Stimulated activated CD4-positive, alpha-beta T cell treated with anti-CD3 and anti-CD28 coated beads, TNF-alpha, amount 100 ng/mL, for 24 hours (primary cell): ENCODE data around the gene CAMKK1.

ENCODE experiments used
- DNase-seq, 3 experiments: peaks; one replicate each; pipeline ENCODE4 v3.0.0-alpha.2; 2020; ENCODE audit warnings: low read depth in 3 of 3

CAMKK1 gene

DNA sequence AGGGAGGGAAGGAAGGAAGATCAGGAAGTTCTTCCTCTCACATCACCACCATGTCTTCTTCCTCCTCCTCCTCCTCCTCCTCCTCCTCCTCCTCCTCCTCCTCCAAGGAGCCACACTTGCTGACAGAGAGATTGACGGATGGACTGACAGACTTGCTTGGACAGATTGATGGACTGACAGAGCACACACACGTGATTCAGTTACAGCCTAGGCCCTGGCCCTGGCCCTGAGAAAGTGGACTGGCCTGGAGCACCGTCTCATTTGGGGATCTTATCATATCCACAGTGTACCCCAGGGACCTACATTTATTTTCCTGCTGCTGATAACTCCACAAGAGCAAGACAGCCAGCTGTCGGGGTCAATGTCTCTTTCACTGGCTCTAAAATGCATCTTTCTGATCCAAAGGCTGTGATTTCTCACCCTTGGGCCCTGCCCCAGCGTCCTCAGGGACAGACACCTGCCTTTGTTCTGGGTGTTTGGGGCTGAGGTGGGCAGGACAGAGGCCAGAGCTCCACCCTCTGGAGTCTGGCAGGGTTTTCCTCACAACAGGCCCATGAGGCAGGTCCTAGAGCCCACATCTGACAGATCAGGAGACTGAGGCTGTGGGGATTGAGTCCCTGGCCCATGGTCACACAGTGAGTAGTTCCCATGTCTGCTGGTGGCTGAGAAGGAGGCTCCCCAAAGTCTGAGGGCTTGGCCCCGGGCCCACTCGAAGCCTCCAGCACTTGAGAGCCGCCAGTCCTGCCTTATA lies 25.7 kb upstream of the CAMKK1 start:
- no peak for DNase-seq

DNA sequence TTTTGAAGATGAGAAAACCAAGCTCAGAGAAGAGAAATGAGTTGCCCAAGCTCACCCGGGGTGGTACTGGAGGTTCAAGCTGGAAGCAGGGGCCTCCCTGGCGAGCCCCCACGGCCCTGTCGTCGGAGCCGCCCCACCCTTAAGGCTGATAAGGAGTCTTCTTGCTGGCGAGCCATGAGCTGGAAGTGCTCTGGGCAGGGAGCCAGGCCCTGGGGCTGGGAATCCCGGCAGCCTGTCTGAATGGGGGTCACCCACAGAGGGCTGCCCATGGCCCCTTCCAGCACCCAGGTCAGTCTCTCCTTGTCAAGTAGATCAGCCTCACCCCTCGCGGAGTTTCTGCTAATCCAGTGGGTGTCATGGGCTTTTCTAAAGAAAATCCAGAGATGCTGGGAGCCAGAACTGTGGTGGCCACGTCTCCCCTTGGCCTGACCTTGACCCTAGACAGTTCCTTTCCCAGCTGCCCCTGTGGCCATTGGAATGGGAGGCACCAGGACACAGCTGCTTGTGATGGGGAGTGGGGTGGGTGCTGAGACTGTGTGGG lies 24.6 kb upstream of the CAMKK1 start:
- no peak for DNase-seq

DNA sequence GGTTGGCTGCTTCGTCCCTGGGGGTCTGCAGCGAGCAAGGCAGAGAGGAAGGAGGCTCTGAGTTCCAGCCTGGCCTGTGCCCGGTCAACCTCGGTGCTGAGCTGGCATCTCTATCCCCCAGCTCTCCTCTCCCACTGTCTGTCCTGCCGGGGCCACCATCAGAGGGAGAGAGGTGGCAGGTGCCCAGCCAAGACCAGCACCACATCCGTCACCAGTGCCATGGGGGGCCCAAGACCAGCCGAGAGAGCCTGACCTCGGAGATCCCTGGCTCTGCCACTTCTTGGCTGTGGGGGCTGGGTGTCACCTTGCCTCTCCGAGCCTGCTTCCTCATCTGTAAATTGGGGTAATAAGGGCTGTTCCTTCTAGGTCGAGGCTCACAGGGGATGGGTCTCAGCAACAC lies 24.0 kb upstream of the CAMKK1 start:
- DNase-seq = no peak

DNA sequence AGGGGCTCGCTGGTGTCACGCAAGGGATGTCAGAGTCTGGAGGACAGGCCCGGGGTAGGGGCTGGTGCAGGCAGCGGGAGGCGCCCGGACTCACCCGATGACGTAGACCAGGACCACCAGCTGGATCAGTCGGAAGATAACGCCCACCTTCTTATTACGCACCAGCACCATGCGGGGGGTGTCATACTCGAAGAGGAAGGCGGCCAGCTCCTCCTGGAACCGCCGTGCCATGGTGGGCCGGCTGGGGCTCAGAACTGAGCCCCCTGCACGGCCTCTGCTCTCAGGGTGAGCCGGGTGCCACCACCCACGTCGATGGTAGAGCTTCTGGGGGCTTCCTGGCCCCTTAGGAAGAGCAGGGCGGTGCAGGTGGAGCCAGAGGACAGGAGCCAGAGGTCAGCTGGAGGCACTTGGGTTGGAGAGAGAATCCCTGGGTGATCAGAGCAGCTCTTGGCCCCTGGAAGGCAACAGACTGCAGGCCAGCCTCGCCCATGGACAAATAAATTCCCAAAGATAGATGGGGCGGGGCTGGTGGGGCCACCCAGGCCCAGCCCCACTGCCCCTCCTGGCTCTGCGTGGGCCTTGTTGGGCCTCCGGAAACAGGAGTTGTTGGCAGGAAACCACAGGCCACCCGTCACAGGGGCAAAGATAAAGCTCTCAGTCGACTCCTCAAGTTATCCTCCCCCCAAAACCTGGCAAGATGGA lies 23.3 kb upstream of the CAMKK1 start, which contains the start of gene P2RX1:
Gene P2RX1, minus strand, starts transcription at position 471 of the 702 bp plus-strand sequence. Its CDS starts 240 bp downstream, at position 231.
- peak in 1 of 3 experiments; percentile 37 for DNase-seq

DNA sequence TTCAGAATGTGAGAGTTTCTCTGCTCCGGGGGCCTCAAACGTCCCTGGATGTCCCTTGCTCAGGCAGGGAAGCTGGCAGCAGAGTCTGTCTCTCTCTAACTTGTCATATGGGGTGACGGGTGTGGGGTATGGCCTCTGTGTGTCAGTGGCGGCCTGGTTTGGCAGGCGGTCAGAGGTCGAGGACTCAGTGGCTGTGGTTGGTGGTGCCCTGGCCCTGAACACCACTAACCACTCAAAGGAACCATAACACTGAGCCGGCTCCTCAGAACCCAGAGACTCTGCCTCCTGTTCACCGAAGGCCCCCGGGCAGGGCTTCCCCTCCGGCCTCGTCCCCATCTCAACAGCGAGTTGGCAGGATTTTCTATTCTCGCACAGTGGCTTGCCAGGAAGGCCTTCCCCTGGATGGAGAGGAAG lies 22.7 kb upstream of the CAMKK1 start:
- no peak for DNase-seq

DNA sequence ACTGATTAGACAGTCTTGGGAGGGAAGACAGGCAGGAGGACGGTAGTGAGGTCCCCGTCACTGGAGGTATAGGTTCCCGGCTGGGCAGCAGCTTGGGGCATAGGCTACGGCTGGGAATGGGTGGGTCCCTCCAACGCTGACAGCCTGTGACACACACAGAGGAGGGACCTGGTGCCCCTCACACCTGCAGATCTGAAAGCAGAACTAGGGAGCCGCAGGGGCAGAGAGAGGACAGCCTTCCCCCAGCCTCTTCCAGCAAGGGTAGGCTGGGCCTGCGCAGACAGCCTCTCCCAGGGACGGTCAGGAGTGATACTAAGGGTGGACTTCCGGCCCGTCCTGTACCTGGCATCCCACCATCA lies 21.4 kb upstream of the CAMKK1 start:
- DNase-seq = no peak

DNA sequence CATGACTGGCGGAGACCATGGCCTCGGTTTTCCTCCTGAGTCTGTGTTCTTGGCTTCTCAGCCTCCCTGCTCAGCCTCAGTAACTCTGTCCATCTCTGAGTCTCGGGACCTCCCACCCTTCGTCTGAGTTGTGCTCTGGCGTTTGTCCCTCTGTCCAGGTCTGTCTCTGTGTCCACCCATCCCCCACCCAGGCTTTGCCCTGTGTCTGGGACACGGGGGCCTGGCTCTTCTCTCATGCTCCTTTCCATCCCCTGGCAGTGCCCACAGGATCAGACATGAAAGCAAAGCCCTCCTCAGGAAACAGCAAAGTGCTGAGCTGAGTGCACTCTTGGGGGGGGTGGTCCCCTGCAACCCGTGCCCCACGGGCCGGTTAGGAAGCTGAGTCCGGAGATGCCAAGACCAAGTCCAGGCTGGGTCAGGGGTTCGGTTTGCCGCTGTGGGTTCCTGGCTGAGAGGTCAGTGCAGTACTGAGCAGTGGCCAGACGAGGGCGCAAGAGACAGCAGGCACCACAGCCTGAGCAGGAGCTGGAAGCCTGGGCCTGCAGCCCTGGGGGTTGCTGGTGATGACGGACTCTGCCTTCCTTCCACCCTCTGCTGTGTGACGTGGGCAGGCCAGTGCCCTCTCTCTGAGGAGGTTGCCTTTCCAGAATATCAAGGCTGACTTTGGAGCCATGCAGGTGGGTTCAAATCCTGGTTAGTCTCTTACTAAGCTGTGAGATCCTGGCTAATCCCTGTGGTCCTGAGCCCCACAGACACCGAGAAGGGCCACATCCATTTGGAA lies 20.9 kb upstream of the CAMKK1 start:
- DNase-seq = peak; percentile 56 to 81 (median 67)

DNA sequence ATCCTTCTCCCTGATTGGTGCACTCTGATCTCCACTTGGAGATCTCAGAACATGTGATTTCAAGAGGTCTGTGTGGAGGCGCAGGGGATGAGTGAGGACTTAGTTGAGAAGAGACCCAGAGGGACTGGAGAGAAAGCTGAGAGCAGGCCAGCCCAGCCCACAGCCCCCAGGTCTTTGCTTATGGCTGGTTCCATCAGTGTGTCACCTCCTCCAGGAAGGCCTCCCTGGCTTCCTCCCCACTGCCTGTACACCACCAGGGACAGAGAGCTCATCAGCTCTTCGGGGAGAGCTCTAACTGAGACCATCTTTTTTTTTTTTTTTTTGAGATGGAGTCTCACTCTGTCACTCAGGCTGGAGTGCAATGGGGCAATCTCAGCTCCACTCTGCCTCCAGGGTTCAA lies 20.0 kb upstream of the CAMKK1 start:
- DNase-seq = no peak

DNA sequence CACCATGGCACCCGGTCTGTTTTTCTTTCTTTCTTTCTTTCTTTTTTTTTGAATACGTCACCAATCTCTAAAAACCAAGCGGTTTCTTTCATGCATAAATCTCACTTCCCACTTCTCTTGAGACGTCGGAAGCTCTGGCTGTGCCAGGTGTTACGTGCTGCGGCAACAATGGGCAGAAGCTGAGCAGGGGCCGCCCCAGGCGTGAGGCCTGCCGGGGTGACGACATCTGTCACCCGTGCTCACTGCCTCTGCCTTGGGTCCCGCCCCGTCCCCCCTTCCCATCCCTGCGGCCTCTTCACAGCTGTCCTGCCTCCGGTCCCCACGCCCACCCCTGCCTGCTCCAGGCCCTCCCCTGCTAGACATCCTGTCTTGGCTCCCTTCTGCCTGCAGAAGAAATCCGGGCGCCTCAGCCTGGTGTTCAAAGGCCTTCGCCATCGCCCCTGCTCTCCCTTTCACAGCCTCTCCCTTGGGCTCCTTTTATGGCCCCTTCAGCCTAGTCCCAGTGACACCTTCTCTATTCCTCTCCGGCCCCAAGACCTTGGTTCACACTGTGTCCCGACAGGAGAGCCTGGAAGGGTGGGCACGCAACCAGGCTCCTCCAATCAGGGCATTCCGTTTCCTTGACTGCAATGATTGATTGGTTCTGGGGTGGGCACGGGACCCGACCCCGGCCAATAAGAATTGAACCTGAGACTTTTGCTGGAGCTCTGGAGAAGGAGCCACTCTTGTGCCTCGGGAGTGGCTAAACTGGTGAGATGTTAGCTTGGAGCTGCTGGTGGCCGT lies 18.6 kb upstream of the CAMKK1 start:
- DNase-seq = peak; percentile 27 to 76 (median 49)

DNA sequence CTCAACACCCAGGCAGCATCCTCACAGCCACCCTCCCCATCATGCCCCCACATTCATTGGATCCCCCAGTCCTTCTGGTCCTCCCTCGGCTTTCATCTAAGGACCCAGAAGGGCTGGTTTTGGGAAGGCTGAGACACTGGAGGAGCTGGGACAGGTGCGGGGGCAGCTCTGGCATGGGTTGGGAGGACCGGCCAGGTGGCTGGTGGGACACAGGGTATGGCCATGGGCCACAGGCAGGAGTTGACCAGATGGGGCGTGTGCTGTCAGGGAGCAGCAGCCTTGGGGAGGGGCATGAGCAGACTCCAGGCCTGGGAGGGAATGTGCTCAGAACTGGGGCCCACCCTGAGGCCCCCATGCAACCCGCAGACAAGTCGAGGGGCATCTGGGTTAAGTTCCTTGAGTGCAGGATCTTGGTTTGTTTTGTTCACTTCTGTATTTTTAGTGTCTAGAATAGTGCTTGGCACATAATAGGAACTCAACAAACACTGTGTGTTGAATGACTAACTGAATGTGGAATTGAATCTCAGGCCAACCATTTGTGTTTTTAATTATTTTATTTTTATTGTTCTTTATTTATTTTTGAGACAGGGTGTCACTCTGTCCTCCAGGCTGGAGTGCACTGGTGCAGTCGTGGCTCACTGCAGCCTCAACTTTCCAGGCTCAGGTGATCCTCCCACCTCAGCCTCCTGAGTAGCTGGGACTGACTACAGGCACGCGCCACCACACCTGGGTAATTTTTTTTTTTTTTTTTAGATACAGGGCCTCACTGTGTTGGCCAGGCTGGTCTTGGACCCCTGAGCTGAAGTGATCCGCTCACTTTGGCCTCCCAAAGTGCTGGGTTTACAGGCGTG lies 17.8 kb upstream of the CAMKK1 start:
- DNase-seq = no peak

DNA sequence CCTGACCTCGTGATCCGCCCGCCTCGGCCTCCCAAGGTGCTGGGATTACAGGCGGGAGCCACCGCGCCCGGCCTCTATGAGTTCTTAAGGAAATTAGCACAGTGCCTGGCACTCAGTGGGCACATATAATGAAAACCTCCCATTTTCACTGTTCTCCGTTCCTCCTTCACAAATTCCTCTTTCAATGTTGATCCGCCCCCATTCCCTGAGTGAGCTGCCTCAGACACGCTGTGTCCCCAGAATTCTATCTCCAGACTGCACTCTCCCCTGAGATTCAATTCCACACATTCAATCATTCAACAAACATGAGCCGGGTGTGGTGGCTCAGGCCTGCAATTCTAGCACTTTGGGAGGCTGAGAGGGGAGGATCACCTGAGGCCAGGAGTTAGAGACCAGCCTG lies 16.4 kb upstream of the CAMKK1 start:
- no peak for DNase-seq

DNA sequence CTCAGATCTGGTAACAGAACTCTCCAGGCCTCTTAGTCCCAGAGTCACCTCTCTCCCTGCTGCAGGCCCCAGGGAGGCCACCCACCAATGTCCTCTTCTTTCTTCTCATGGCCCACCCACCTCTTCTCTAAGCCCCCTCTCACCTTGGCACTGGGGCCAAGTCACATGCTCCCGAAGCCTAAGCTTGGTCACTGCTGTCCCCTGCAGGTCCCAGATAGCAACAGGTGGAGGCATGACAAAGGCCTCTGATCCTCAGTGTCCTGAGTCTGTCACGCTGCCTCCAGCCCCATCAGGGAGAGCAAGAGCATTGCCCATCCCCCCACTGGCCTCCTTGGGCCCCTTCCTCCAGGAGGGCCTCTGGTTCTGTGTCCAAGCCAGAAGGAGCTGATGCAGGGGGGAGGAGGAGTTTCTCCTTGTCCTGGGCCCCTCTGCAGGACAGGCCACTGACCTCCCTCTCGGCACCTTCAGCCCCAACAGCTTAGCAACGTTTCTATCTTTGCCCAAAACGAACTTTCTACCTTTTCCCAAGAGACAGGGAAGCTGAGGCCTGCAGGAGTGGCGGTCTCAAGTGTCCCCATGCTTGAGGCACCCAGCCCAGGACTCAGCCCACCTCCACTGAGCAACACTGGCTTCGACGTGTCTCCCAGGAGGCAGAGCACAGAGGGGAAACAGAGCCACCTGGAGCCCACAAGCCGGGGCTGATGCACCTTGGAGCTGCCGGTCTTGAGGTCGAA lies 14.8 kb upstream of the CAMKK1 start:
- DNase-seq = no peak

DNA sequence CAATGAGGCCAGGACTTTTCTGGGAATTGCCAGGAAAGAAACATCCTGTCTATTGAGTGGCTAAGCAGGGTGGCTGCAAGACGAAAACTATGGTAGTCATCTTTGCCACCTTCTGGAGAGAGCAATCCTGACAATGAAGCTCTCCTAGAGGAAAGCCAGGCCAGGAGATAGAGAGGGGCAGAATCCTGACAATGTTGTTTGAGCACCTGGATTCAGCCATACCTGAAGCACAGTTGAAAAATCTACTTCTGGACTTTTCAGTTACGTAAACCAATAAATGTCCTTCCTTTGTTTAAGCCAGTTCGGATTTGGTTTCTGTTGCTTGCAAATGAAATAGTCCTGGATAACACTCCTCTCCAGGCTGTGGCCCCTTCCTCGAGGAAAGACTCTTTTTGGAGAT lies 14.0 kb upstream of the CAMKK1 start:
- DNase-seq = no peak

DNA sequence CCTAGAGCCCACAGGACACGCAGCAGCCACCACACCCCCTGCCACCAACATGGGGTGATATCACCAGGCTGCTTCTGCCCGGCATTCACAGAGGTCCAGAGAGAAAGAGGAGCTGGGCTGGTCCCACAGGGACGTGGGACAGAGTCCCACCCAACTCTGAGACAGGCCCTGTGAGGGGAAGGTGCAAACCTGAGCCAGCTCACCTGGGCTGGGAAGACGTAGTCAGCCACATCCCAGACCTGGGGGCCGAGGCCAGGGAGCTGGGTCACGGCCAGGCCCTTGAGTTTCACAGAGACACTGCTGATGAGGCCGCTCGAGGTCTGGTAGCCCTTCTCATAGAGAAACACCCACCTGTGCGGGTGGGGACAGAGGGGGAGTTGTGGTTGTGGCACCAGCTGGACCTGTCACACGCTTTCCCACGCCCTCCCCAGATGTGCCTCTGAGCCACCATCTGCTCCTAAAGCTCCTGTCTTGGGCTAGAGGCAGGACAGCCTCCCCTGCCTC lies 12.2 kb upstream of the CAMKK1 start:
- DNase-seq = no peak

DNA sequence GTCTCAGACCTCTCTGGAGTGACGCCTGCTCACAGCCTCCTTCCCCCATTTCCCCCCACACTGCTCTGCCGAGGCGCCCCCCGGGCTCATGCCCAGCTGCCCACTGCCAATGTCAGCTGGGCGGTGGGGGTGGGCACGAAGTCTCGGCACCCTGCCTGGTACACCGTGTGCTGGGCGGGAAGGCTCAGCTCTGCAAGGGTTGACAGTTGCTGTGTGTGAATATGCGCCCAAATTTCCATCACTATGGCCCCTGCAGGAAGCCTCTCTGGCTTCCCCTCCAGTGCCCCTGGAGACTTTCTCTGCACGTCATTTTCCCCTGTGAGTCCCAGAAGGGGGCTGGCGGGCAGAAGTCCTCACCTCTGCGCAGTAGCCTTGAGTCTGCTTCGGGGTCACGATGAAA lies 11.6 kb upstream of the CAMKK1 start:
- DNase-seq = no peak

DNA sequence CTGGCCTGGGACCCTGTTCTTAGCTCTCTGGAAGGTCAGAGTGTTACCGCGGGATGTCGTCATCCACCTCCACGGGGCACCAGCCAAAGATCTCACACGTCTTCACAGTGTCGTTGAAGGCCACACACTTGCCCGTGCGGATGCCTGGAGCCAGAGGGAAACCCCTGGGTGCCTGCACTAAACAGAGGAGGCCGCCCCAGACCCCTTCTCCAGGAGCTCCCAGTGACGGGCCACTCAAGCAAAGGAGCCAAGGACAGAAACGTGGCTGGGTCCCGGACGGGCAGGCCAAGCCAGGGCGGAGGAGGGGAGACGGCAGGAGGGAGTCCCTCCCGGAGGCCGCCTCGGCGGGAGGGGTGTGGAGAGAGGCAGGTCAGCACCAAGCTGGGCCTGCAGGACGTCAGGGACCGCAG lies 11.0 kb upstream of the CAMKK1 start:
- DNase-seq = no peak

DNA sequence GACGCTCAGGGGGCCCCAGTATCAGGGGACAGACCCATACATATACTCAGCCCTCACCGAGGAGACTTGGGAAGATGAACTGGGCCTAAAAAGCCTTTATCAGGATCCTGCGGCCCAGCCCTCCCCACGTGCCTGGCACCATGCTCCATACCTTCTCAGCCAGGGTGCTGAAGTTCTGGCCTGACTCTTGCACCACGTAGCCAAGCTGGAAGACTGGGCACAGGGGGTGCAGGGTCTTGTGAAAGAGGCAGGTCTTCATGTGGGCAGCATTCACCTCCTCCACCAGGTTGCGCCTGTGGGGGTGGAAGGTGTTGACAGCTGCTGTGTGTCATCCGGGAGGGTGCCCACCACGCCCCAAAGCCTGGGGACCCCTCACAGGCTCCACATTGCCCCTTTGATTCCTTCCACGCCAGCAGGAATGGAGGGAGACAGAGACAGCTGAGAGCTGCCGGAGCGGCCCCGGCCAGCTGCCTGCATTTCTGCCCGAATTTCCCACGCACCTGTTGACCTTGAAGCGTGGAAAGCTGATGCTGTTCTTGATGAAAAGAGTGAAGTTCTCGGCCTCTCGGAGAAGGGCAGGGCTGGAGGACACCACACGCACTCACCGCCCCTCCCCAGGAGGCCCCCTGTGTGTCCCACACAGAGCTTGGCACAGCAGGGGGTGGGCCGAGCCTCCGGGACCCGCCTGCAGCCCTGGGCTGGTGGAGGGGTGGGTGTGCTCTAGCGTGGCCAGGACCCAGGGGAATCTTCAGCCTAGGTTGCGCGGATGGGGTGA lies 10.4 kb upstream of the CAMKK1 start:
- no peak for DNase-seq

DNA sequence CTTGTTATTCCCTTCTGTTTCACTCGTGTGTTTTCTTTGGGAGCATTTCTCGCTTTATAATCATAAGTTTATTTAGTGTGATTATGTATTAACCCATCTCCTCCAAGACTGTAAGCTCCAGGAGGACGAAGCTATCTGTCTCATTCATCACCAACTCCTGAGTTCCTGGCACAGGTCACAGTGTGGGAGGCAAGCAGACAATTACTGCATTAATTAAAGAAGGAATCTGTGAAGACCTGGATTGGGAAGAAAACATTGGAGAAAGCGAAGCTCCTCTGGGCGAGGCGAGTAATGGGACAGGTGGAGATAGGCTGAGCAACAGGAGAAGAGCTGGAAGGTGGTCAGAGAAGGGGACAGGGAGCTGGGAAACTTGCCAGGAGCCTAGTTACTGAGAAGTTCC lies 7.8 kb upstream of the CAMKK1 start:
- no peak for DNase-seq

DNA sequence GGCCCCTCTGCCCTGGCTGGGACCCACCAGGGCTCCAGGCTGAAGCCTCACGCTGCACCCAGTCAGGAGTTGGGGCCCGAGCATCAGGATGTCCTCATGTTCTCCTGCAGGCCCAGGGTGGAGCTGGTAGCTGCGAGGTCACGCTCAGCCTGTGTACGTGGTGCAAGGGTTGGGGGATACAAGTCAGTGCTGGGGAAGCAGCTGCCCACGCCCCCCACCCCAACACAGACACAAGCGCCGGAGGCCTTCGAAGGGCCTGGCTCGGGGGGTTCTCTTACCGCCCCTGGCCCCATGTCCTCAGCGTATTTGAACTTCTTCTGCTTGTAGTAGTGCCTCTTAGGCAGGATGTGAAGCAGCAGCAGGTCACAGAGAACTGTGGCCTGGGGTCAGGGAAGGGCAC lies 4.9 kb upstream of the CAMKK1 start:
- DNase-seq = no peak
